NCI-H187 (cell line): ENCODE measurements around the gene GABARAP.
A peak's percentile ranks its signal among the peaks of the same experiment; 100 is the strongest.

ENCODE experiments used
- DNase-seq, 2 experiments: peaks; one replicate each; lab custom pipeline; 2025; lab: John Stamatoyannopoulos, UW

The GABARAP gene

GRCh38 chr17:7207120-7208001 is 34.9 kb downstream of the GABARAP start:
- no peak for DNase-seq

GRCh38 chr17:7205561-7205960 is 36.7 kb downstream of the GABARAP start:
- DNase-seq, result no peak

DNA sequence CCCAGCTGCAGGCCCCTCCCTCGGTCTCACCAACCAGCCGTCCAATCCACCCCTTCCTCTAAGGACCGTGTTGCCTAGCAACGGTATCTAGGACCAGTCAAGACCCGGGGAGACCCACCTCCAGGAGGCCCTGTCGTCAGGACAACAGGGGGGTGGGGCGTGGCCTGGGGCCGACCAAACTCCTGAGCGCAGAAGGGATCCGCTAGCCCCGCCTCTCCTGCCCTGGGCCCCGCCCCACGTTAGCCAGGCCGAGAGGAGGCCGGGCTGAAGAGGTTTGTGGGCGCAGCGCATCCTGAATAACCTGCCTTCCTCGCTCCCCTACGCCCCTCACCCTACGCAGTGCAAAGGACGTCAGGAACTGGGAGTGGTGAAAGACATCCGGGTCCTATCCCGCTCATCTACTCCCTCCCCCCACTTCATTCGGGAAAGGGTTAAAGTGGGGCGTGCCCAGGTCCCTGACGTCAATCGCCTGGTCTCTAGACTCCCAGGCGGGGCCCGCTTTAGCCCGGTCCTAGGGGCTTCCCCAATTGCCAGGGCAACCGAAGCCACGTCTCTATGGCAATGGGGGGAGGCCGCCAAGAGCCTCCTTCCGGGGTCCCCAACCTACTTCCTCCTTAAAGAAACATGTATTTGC is 37.3 kb downstream of the GABARAP start:
- peak; percentile 57 to 60 for DNase-seq

GRCh38 chr17:7204336-7204735 is 37.9 kb downstream of the GABARAP start:
- no peak for DNase-seq

DNA sequence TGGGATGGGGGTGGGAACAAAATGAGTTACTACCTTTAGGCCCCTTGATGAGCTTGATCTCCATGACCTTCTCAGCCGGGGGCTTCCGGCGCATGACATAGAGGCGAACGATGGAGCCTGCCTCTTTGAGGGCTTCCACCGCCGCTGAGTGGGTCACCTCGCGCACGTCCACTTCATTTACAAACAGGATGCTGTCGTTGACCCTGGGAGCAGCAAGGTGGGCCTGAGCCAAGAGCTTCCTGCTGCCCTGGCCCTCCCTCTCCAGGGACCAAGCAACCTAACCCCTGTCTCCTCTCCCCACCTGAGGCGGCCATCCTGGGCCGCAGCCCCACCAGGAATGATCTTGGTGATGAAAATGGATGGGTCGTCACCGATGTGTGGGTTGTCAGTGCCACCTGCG is 38.9 kb downstream of the GABARAP start:
- DNase-seq, result no peak

DNA sequence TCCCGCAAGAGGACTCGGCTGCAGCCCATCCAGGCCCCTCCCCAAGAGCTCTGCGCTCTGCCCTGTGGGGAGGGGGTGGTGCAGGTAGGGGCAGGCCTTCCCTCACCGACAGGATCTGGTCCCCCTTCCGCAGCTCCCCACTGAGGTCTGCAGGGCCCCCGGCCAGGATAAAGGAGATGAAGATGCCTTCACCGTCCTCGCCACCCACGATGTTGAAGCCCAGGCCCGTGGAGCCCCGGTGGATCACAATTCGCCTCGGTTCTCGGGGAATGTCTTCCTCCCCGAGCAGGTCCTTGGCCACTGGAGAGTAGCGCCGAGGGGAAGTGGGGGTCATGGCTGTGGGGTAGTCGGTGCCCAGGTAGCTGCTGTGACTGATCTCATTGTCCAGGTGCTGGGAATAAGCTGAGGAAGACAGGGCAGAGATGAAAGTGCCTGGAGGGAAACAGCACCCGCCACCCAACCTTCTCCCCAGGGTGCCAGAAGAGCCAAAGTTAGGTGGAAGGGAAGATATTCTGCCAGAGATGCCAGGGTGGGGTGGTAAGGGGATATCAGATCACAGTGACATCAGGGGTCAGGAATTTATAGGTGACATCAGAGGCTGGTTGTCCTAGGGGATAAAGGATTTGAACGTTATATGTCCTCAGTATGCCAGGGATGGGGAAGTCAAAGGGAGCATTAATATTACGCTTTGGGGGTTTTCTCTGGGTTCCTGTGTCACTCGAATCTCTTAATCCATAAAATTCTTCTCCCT is 45.4 kb downstream of the GABARAP start:
- DNase-seq, result no peak

DNA sequence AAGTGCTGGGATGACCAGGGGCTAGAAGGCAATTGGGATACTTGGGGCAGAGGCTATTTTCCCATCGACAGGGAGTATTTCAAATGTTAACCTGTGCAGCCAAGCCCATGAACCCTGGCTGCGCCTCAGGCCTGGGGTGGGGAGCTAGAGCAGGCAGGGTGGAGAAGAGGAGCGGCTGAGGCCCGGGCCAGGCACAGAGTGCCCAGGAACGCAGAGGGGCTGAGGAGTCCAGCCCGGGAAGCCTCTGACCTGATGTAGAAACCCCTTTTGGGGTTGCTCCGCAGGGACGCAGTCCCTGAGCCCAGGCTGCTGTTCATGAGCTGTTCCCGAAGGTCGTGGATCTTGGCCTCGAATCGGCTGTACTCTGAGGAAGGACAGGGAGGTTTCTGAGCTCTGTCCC is 46.3 kb downstream of the GABARAP start:
- DNase-seq, result no peak

- DNase-seq, result no peak
Measured at GRCh38 chr17:7192271-7192937, 49.8 kb downstream of the GABARAP start.

- no peak for DNase-seq
Measured at GRCh38 chr17:7191571-7192270, 50.5 kb downstream of the GABARAP start.

- DNase-seq, result no peak
Measured at GRCh38 chr17:7191069-7191468, 51.2 kb downstream of the GABARAP start.

DNA sequence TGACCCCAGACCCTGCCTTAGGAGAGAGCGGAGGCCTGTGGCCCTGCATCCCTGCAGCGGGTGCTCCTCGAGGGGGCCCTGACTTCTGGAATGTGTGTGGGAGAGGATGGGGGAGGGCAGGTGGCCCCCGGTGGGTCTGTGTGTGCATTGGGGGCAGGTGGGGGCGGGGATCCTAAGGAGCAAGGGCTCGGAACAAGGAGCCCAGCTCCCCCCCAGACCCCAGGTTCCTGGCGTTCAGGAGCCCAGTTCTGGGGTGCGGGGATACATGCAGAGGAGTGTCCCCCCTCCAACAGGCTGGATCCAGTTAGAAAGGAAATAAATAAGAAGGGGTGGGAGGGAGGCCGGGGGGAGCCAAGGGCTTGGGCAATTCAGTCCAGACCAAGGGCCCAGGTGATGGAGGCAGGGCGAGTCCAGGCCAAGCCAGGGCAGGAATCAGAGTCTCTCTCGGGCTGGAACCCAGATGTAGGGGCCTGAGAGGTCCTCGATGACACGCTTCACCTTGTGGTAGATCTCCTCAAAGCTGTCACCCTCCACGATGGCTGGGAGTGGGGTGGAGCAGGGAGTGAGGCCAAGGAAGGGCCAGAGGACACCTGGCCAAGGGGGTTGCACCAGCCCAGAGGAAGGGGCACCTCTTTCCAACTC is 51.9 kb downstream of the GABARAP start:
- no peak for DNase-seq
